ENCODE data around the gene NQO2. TPM values are rescaled to one million over a fixed set of nuclear protein-coding genes. Genes with fewer than 3 reads are reported as not detected.
A peak's percentile ranks its signal among the peaks of the same experiment; 100 is the strongest.
"Not testable (repeated sequence)": the region's sequence is repeated elsewhere in the genome, so short reads cannot be mapped to it uniquely, and the experiment has no call there.

Gene NQO2
- total and polyA plus RNA-seq, 4 experiments from 2014 or later, result 34.2 to 53.1 (median 42.8) TPM

DNA sequence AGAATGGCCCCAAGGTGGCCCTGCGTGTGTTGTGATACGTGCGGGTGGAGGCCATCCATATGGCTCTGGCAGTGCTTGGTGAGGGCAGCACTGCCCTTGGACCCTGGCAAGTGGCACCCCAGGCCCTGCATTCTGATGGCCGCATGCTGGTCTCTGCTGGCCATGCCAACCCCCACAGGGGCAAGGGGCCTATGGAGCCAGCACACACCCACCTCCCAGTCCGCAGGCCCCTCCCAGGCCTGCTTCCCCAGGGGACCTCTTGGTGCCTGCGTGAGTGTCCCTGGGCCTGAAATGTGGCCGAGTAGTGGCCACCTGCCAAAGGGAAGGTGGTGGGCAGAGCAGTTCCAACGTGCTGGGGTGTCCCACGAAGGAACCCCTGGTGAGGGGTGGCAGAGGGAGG is 17.6 kb downstream of the NQO2 start:
- Histone ChIP-seq H3K36me3 (ENCODE audit: insufficient read depth, low read length) (peaks cover 8% of the 10 kb centered on the region), H3K27ac (ENCODE audit: low read depth, low read length) (no peak overlapping the region), H3K27me3 (ENCODE audit: insufficient read depth, low read length) (no peaks in the 10 kb centered on the region), H3K4me1 (ENCODE audit: insufficient read depth, low read length) (peaks cover 11% of the 10 kb centered on the region), H3K9me3 (ENCODE audit: control insufficient read depth in 1 of 2, low read length in 2 of 2) (peaks cover 0 to under 1% of the 10 kb centered on the region in 2 donors), H3K4me3 (ENCODE audit: low read length in 2 of 2) (no peak overlapping the region)
- ChIA-PET CTCF (ENCODE audit: partially characterized antibody) (interaction anchor here (2.3 kb wide), 1 partner anchor 15 kb away, joined by 12 read pairs; no protein-coding TSS in a partner anchor), POLR2A (ENCODE audit: partially characterized antibody) (interaction anchor here (0.9 to 2.7 kb wide), 2 partner anchors 28 to 36 kb away, joined by 3 to 8 read pairs; no protein-coding TSS in a partner anchor)
- Mint-ChIP-seq H3K27me3 (no peaks in the 10 kb centered on the region), H3K4me1 (peaks cover 6 to 27% (median 12%) of the 10 kb centered on the region in 4 donors), H3K4me3 (no peak overlapping the region), H3K27ac (no peak overlapping the region), H3K36me3 (peaks cover 50 to 53% of the 10 kb centered on the region in 2 donors), H3K9me3 (peaks cover 0 to 7% (median 4%) of the 10 kb centered on the region in 8 donors)
- DNase-seq, result no peak
- intact Hi-C loops (cut with micrococcal nuclease), result no loop called here

DNA sequence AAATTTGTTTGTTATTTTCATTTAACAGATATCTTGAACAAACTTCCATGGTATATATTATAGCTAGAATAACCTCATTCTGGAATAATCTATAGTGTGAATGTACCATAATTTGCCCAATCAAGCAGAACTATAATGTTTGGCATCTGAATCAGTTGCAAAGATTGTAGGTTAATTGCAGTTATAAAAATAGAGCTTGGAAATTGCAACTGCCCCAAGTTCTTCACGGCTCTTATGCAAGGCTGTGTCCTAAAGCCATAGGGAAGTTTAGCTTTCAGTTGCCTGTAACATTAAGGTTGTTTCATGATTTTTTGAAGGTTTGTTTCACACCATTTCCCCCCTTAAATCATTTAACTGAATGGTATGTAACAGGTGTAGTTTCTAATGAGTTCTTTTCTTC is 19.4 kb downstream of the NQO2 start:
- H3K9me3 ChIP-seq (ENCODE audit: control insufficient read depth in 1 of 2, low read length in 2 of 2), result no peaks in the 10 kb centered on the region
- Mint-ChIP-seq H3K9me3 (no peaks in the 10 kb centered on the region), H3K36me3 (peaks cover 44 to 55% of the 10 kb centered on the region in 2 donors), H3K4me3 (no peak overlapping the region), H3K4me1 (peaks cover 14 to 32% (median 24%) of the 10 kb centered on the region in 4 donors), H3K27me3 (no peaks in the 10 kb centered on the region), H3K27ac (peak overlapping the region in 4 of 7 donors; percentile 5 to 65 (median 31))
- H3K4me3 ChIP-seq (ENCODE audit: low read length in 2 of 2), result no peak overlapping the region
- no peak for DNase-seq
- peaks cover 28% of the 10 kb centered on the region for H3K4me1 ChIP-seq (ENCODE audit: insufficient read depth, low read length)
- intact Hi-C loops (cut with micrococcal nuclease), result no loop called here
- H3K36me3 ChIP-seq (ENCODE audit: insufficient read depth, low read length), result peaks cover 5% of the 10 kb centered on the region
- H3K27me3 ChIP-seq (ENCODE audit: insufficient read depth, low read length), result no peaks in the 10 kb centered on the region
- ChIA-PET CTCF (ENCODE audit: partially characterized antibody) (interaction anchor here (1.4 to 1.9 kb wide), 2 partner anchors 18 to 38 kb away, joined by 3 to 10 read pairs; no protein-coding TSS in a partner anchor), POLR2A (ENCODE audit: partially characterized antibody) (interaction anchor here (2.3 to 3.3 kb wide), 2 partner anchors 18 to 34 kb away, joined by 13 to 19 read pairs; partner anchors contain the start of gene NQO2)
- no peak overlapping the region for H3K27ac ChIP-seq (ENCODE audit: low read depth, low read length)

GRCh38 chr6:3019749-3020320 is 20.1 kb downstream of the NQO2 start:
- intact Hi-C loops (cut with micrococcal nuclease), result no loop called here

DNA sequence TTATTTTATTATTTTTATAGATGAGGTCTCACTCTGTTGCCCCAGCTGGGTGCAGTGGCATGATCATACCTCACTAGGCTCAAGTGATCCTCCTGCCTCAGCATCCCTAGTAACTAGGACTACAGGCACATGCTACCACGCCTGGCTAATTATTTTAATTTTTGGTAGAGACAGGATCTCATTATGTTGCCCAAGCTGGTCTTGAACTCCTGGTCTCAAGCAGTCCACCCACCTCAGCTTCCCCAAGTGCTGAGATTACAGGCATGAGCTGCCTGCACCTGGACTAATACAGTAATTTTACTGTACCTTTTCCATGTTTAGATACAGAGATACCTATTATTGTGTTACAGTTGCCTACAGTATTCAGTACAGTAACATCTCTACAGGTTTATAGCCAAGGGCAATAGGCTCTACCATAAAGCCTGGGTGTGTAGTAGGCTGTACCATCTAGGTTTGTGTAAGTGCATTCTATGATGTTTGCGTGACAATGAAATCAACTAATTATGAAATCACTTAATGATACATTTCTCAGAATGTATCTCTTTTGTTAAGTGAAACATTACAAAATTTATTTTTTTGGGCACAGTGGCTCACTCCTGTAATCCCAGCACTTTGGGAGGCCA is 21.4 kb downstream of the NQO2 start:
- Mint-ChIP-seq H3K36me3 (peaks cover 26 to 38% of the 10 kb centered on the region in 2 donors), H3K27ac (peak overlapping the region in 3 of 7 donors; percentile 7 to 58 (median 41))

More at GRCh38 chr6:3019749-3020320, 20.1 kb downstream of the NQO2 start:
- H3K4me1 ChIP-seq (ENCODE audit: insufficient read depth, low read length), result peaks cover 36% of the 10 kb centered on the region
- DNase-seq, result no peak
- peaks cover 3% of the 10 kb centered on the region for H3K36me3 ChIP-seq (ENCODE audit: insufficient read depth, low read length)
- Mint-ChIP-seq H3K4me1 (peaks cover 17 to 40% (median 30%) of the 10 kb centered on the region in 4 donors), H3K4me3 (peak overlapping the region in 1 of 8 donors; percentile 10), H3K9me3 (no peaks in the 10 kb centered on the region), H3K27ac (peak overlapping the region in 6 of 7 donors; percentile 1 to 65 (median 38)), H3K36me3 (peaks cover 38 to 47% of the 10 kb centered on the region in 2 donors), H3K27me3 (no peaks in the 10 kb centered on the region)
- POLR2A ChIA-PET (ENCODE audit: partially characterized antibody), result interaction anchor here (2.3 to 3.3 kb wide), 2 partner anchors 19 to 33 kb away, joined by 13 to 19 read pairs; partner anchors contain the start of gene NQO2
- no peak overlapping the region for H3K27ac ChIP-seq (ENCODE audit: low read depth, low read length)
- no peaks in the 10 kb centered on the region for H3K9me3 ChIP-seq (ENCODE audit: control insufficient read depth in 1 of 2, low read length in 2 of 2)
- CTCF ChIA-PET (ENCODE audit: partially characterized antibody), result interaction anchor here (1.4 to 1.9 kb wide), 2 partner anchors 18 to 37 kb away, joined by 3 to 10 read pairs; no protein-coding TSS in a partner anchor
- no peaks in the 10 kb centered on the region for H3K27me3 ChIP-seq (ENCODE audit: insufficient read depth, low read length)
- H3K4me3 ChIP-seq (ENCODE audit: low read length in 2 of 2), result no peak overlapping the region

DNA sequence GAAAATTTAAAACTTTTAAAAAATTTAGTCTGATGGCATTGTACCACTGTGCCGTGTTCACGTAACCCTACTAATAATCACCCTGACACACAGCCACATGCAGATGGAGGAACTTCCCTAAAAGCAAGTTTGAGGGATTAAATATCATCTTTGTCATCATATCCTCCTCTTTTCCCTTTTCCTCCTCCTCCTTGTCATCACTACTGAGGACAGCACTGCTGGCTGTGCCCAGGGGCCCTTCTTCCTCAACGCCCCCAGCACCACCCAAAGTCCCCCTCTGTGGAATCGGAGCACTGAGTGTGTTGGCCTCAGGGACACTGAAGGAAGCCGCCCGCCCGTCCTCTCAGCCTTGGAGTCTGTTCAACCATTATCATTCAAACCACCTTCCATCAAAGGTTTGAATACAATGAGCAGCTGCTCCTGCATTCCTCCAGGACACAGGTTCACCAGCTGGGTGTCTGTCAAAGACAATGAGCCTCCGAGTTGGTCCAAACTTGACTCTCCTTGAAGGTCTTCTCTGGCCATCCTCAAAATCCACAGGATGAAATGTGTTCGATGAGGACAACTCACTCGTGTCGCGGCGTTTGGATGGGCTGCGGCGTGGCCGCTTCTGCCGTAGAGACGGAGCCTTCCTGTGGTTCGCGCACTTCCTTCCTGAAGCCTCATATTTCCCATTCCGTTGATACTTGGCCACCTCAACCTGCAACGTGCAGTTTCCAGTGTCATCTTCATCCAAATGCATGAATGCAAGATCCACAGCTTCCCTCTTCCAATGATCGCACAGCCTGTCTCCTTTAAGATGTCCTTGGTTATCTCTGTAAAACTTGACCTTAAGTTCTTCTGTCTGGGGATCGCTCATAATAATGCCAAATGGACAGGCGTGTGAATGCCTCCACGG is 23.3 kb downstream of the NQO2 start:
- H3K4me1 ChIP-seq (ENCODE audit: insufficient read depth, low read length), result peaks cover 63% of the 10 kb centered on the region
- Mint-ChIP-seq H3K4me1 (peaks cover 34 to 65% (median 51%) of the 10 kb centered on the region in 4 donors), H3K27ac (peak overlapping the region; percentile 91 to 97 (median 92)), H3K4me3 (peak overlapping the region; percentile 87 to 97 (median 92)), H3K9me3 (no peaks in the 10 kb centered on the region), H3K36me3 (peaks cover 21 to 26% of the 10 kb centered on the region in 2 donors), H3K27me3 (no peaks in the 10 kb centered on the region)
- intact Hi-C loops (cut with micrococcal nuclease), result loop anchor here (1.0 kb wide), 2 partner anchors 24 to 30 kb away; partner anchors contain the start of gene NQO2
- H3K27ac ChIP-seq (ENCODE audit: low read depth, low read length), result peak overlapping the region; percentile 61
- ChIA-PET CTCF (ENCODE audit: partially characterized antibody) (interaction anchor here (0.8 to 6.5 kb wide), 4 partner anchors 23 to 229 kb away, joined by 3 to 70 read pairs (median 5); partner anchors contain the start of gene NQO2), POLR2A (ENCODE audit: partially characterized antibody) (interaction anchor here (0.7 to 7.3 kb wide), 15 partner anchors 8 to 140 kb away, joined by 3 to 94 read pairs (median 4); partner anchors contain the start of genes NQO2 and RIPK1)
- no peaks in the 10 kb centered on the region for H3K27me3 ChIP-seq (ENCODE audit: insufficient read depth, low read length)
- no peaks in the 10 kb centered on the region for H3K9me3 ChIP-seq (ENCODE audit: control insufficient read depth in 1 of 2, low read length in 2 of 2)
- DNase-seq, result peak in 3 of 5 donors; percentile 15 to 56 (median 28)
- peak overlapping the region; percentile 67 to 72 for H3K4me3 ChIP-seq (ENCODE audit: low read length in 2 of 2)
- H3K36me3 ChIP-seq (ENCODE audit: insufficient read depth, low read length), result no peaks in the 10 kb centered on the region

More for the DNA sequence above, 21.4 kb downstream of the NQO2 start:
- DNase-seq; H3K4me3 ChIP-seq (ENCODE audit: low read length in 2 of 2); H3K27ac ChIP-seq (ENCODE audit: low read depth, low read length); H3K27me3 Mint-ChIP-seq; H3K27me3 ChIP-seq (ENCODE audit: insufficient read depth, low read length); H3K4me3 Mint-ChIP-seq; H3K9me3 ChIP-seq (ENCODE audit: control insufficient read depth in 1 of 2, low read length in 2 of 2); H3K36me3 ChIP-seq (ENCODE audit: insufficient read depth, low read length); intact Hi-C loops (cut with micrococcal nuclease); H3K9me3 Mint-ChIP-seq: not testable (repeated sequence)
- ChIA-PET POLR2A (ENCODE audit: partially characterized antibody) (interaction anchor here (2.3 to 3.3 kb wide), 2 partner anchors 20 to 32 kb away, joined by 13 to 19 read pairs; partner anchors contain the start of gene NQO2), CTCF (ENCODE audit: partially characterized antibody) (interaction anchor here (1.9 to 6.5 kb wide), 2 partner anchors 20 to 21 kb away, joined by 10 to 70 read pairs; partner anchors contain the start of gene NQO2)
- H3K4me1 ChIP-seq (ENCODE audit: insufficient read depth, low read length), result peaks cover 48% of the 10 kb centered on the region
- H3K4me1 Mint-ChIP-seq, result peaks cover 24 to 52% (median 37%) of the 10 kb centered on the region in 4 donors

- intact Hi-C loops (cut with micrococcal nuclease), result loop anchor here (1.0 kb wide), 4 partner anchors 25 to 259 kb away; partner anchors contain the start of genes BPHL, NQO2 and WRNIP1
- CTCF ChIA-PET (ENCODE audit: partially characterized antibody), result interaction anchor here (0.7 to 6.5 kb wide), 6 partner anchors 24 to 228 kb away, joined by 3 to 70 read pairs (median 5); partner anchors contain the start of genes NQO2 and RIPK1
- POLR2A ChIA-PET (ENCODE audit: partially characterized antibody), result interaction anchor here (0.7 to 7.3 kb wide), 15 partner anchors 9 to 997 kb away, joined by 3 to 94 read pairs (median 4); partner anchors contain the start of genes NQO2 and RIPK1
- H3K27ac Mint-ChIP-seq, result peak overlapping the region; percentile 91 to 97 (median 92)
- Histone ChIP-seq H3K4me1 (ENCODE audit: insufficient read depth, low read length) (peaks cover 70% of the 10 kb centered on the region), H3K9me3 (ENCODE audit: control insufficient read depth in 1 of 2, low read length in 2 of 2) (no peaks in the 10 kb centered on the region), H3K36me3 (ENCODE audit: insufficient read depth, low read length) (no peaks in the 10 kb centered on the region), H3K4me3 (ENCODE audit: low read length in 2 of 2) (peak overlapping the region; percentile 67 to 72), H3K27ac (ENCODE audit: low read depth, low read length) (peak overlapping the region; percentile 61), H3K27me3 (ENCODE audit: insufficient read depth, low read length) (no peaks in the 10 kb centered on the region)
- H3K4me1 Mint-ChIP-seq, result peaks cover 34 to 69% (median 54%) of the 10 kb centered on the region in 4 donors
- peak; percentile 73 to 91 (median 78) for DNase-seq
- peak overlapping the region; percentile 87 to 97 (median 92) for H3K4me3 Mint-ChIP-seq
- no peaks in the 10 kb centered on the region for H3K27me3 Mint-ChIP-seq
- H3K9me3 Mint-ChIP-seq, result no peaks in the 10 kb centered on the region
- H3K36me3 Mint-ChIP-seq, result peaks cover 19 to 24% of the 10 kb centered on the region in 2 donors
Measured at GRCh38 chr6:3023663-3024483, 24.2 kb downstream of the NQO2 start.
